K562 (cell line): ENCODE measurements around the gene MPPED1.

Experiments used
- EP300 ChIP-seq: IDR thresholded peaks from 2 replicates; pipeline ENCODE4 v1.6.1; 2012; ENCODE audit warnings: low read length, improper control_type of control experiment
- EZH2 ChIP-seq: IDR thresholded peaks from 2 replicates; pipeline ENCODE4 v1.6.1; 2012; ENCODE audit warnings: low read depth, mild to moderate bottlenecking, inconsistent platforms, low read length, borderline replicate concordance
- POLR3A ChIP-seq: IDR thresholded peaks from 2 replicates; pipeline ENCODE4 v1.6.1; 2011; ENCODE audit warnings: borderline replicate concordance, mild to moderate bottlenecking, moderate library complexity; ENCODE audit not compliant: insufficient read length, insufficient read depth; ENCODE audit errors: extremely low read depth
- SMC3 ChIP-seq: conservative IDR thresholded peaks from 2 replicates; pipeline ENCODE4 v1.6.1; 2011; ENCODE audit warnings: low read depth, low read length, improper control_type of control experiment; ENCODE audit not compliant: insufficient read depth
- TAF1 ChIP-seq: IDR thresholded peaks from 2 replicates; pipeline ENCODE4 v1.6.1; 2011; ENCODE audit warnings: mild to moderate bottlenecking, low read length, moderate library complexity; ENCODE audit not compliant: insufficient read depth, control insufficient read depth, severe bottlenecking; ENCODE audit errors: extremely low read depth
- ZFX ChIP-seq: sonication (generic); formaldehyde crosslinking; IDR thresholded peaks from 2 replicates; pipeline ENCODE4 v1.8.0; 2022; ENCODE audit warnings: mild to moderate bottlenecking, missing genetic modification reagents, moderate library complexity
- ZNF165 ChIP-seq: fragments of 250-450 bp; sonication (Bioruptor Pico); IDR thresholded peaks from 2 replicates; pipeline ENCODE4 v1.4.0; 2020; ENCODE audit warnings: borderline replicate concordance
- ZNF639 ChIP-seq, 2 experiments: fragments of 200-800 bp in 1 of 2; sonication (Bioruptor generic) in 1 of 2; sonication (generic) in 1 of 2; formaldehyde crosslinking in 1 of 2; IDR thresholded peaks in 1 of 2; conservative IDR thresholded peaks in 1 of 2; 2 replicates each; pipeline versions ENCODE4 v1.5.0 to v1.6.1; 2016 to 2020; ENCODE audit warnings: missing compliant biosample characterization in 1 of 2, missing genetic modification characterization in 1 of 2, missing genetic modification reagents in 1 of 2
- ZNF780A ChIP-seq: fragments of 250-450 bp; sonication (Bioruptor Pico); IDR thresholded peaks from 2 replicates; pipeline ENCODE4 v1.5.0; 2021; ENCODE audit warnings: mild to moderate bottlenecking
- TF ChIP-seq, protein P1 (sequence below), 3 experiments: IDR thresholded peaks in 2 of 3; conservative IDR thresholded peaks in 1 of 3; 2 replicates each; pipeline ENCODE4 v1.5.1; 2011 to 2012; ENCODE audit warnings: low read length in 3 of 3, mild to moderate bottlenecking in 3 of 3, control low read depth in 2 of 3, improper control_type of control experiment in 1 of 3, inconsistent platforms in 1 of 3, low read depth in 1 of 3, mixed read lengths in 1 of 3, moderate library complexity in 1 of 3; ENCODE audit not compliant: insufficient read depth in 2 of 3

DNA sequence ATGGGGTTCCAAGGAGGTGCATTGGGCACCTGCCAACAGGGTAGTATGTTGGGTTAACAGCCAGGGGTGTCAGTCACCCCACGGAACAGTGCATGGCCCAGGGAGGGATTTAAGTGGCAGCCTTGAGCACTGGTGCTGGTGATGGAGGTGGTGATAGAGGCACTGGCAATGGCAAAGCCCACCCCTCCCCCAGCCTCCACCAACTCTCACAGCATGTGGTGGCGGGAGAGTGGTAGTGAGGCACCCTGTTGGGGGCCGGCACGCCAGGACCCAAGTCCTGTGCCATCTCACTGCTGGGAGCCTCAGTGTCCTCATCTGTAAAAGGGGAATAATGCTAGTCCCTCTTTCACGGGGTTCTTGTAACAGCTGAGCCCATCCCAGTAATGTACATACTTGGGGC, 81.5 kb downstream of the MPPED1 start:
- TF ChIP-seq SMC3 (no peak), EZH2 (no peak), EP300 (no peak), ZNF165 (CRISPR knock-in tag) (no peak), ZFX (CRISPR knock-in tag) (no peak), ZNF780A (CRISPR knock-in tag) (no peak), POLR3A (no peak), ZNF639 (CRISPR knock-in tag; conservative IDR thresholded peaks at IDR 0.05 in 1 of 2, IDR thresholded peaks at IDR 0.05 in 1 of 2) (no peak), TAF1 (no peak)
- TF ChIP-seq, protein P1, sequence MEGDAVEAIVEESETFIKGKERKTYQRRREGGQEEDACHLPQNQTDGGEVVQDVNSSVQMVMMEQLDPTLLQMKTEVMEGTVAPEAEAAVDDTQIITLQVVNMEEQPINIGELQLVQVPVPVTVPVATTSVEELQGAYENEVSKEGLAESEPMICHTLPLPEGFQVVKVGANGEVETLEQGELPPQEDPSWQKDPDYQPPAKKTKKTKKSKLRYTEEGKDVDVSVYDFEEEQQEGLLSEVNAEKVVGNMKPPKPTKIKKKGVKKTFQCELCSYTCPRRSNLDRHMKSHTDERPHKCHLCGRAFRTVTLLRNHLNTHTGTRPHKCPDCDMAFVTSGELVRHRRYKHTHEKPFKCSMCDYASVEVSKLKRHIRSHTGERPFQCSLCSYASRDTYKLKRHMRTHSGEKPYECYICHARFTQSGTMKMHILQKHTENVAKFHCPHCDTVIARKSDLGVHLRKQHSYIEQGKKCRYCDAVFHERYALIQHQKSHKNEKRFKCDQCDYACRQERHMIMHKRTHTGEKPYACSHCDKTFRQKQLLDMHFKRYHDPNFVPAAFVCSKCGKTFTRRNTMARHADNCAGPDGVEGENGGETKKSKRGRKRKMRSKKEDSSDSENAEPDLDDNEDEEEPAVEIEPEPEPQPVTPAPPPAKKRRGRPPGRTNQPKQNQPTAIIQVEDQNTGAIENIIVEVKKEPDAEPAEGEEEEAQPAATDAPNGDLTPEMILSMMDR (IDR thresholded peaks at IDR 0.05 in 2 of 3, conservative IDR thresholded peaks at IDR 0.05 in 1 of 3; ENCODE audit: insufficient read depth in 2 of 3, low read depth in 1 of 3, low read length in 3 of 3), result no peak
